Cardiac muscle cell (in vitro differentiated cells and primary cell): Measurements from ENCODE around the gene ABR. TPM values are rescaled to one million over a fixed set of nuclear protein-coding genes. Genes with fewer than 3 reads are reported as not detected.

Experiments
- DNase-seq, 2 donors: peaks; one replicate each; pipeline versions ENCODE4 v3.0.0 to v3.0.0-alpha.2; 2010 to 2017; ENCODE audit warnings: low read depth in 1 of 2, low spot score in 1 of 2
- H3K27ac ChIP-seq: fragments of 200-600 bp; sonication (generic); 2 replicates; pipeline ENCODE4 v1.5.1; 2016
- H3K27me3 ChIP-seq: fragments of 200-600 bp; sonication (generic); 2 replicates; pipeline ENCODE4 v1.6.0; 2016; ENCODE audit warnings: control low read depth
- H3K36me3 ChIP-seq: fragments of 200-600 bp; sonication (generic); 2 replicates; pipeline ENCODE4 v1.5.1; 2016; ENCODE audit warnings: control low read depth
- H3K4me1 ChIP-seq: fragments of 200-600 bp; sonication (generic); 2 replicates; pipeline ENCODE4 v1.8.1; 2017; ENCODE audit warnings: low read depth, mild to moderate bottlenecking, mixed run types
- H3K4me3 ChIP-seq: fragments of 200-600 bp; sonication (generic); 2 replicates; pipeline ENCODE4 v1.5.1; 2016; ENCODE audit warnings: mild to moderate bottlenecking
- H3K9me3 ChIP-seq: fragments of 200-600 bp; sonication (generic); 2 replicates; pipeline ENCODE4 v1.5.1; 2017; ENCODE audit warnings: low read depth, mild to moderate bottlenecking, control low read depth
- CTCF ChIP-seq: IDR thresholded peaks from 2 replicates; pipeline ENCODE4 v1.5.1; 2012; ENCODE audit warnings: low read depth, mild to moderate bottlenecking, low read length
- polyA plus RNA-seq: library from polyadenylated mRNA; unstranded; fragments of >200 nt; fragmentation: Nextera tagmentation; extraction: Ambion mirVana; gene quantifications from 2 replicates; pipeline ENCODE4 v1.2.1, GENCODE V29; 2016
- total RNA-seq: library from RNA; depleted of rRNA; stranded (reverse); fragments of >200 nt; gene quantifications from 2 replicates; pipeline ENCODE4 v1.2.3, GENCODE V29; 2016

The ABR gene
- total and polyA plus RNA-seq, 2 experiments from 2014 or later = 23.5 to 67.5 TPM

GRCh38 chr17:1181753-1182137, 2.0 kb upstream of the ABR start:
- H3K4me3 ChIP-seq = no peak overlapping the region
- H3K27me3 ChIP-seq = peaks cover 16% of the 10 kb centered on the region
- no peaks in the 10 kb centered on the region for H3K36me3 ChIP-seq
- no peak overlapping the region for H3K27ac ChIP-seq
- TF ChIP-seq CTCF = no peak
- H3K9me3 ChIP-seq = no peaks in the 10 kb centered on the region
- peak in 1 of 2 donors; percentile 83 for DNase-seq
- peaks cover 14% of the 10 kb centered on the region for H3K4me1 ChIP-seq

DNA sequence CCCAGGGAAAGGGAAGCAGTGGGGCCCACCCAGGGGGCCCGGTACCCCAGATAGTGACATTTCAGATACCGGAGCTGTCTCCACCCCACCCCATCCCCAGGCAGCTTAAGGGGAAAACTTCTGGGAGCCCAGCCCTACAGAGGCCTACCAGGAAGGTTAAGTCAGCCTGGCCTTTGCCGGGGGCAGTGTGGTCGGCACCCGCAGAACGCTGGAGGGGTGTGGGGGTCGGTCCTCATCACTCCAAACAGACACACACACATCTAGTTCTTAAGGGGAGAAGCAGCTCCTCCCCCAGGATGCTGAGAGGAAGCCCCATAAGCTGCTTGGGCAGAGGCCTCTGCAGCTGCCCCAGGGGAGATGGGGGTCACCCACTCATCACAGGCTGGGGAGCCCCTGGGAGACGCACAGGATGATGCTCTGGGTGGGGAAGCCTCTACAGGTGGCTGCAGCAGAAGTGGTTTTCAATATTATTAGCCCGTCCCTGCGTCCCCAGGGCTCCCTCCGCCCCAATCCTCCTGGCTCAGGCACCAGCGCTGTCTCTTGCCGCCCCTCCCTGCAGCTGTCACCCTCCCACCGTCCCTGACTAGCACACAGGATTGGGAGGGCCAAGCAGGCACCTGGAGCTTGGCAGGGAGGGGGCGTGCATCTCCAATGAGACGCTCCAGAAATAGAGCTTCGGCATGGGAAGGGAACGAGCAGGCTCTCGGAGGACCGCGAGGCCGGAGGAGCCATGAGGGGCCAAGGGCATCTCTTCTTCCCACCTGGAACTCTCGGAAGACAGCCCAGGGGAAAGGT, 1.4 kb upstream of the ABR start:
- Histone ChIP-seq H3K27ac (no peak overlapping the region), H3K27me3 (peaks cover 16% of the 10 kb centered on the region), H3K9me3 (no peaks in the 10 kb centered on the region), H3K4me1 (peaks cover 13% of the 10 kb centered on the region), H3K36me3 (no peaks in the 10 kb centered on the region), H3K4me3 (no peak overlapping the region)
- no peak for TF ChIP-seq CTCF
- peak in 1 of 2 donors; percentile 44 for DNase-seq

GRCh38 chr17:1179112-1179817, 516 bp downstream of the ABR start:
- Histone ChIP-seq H3K4me3 (peak overlapping the region; percentile 88), H3K27ac (no peak overlapping the region), H3K36me3 (no peaks in the 10 kb centered on the region), H3K27me3 (peaks cover 16% of the 10 kb centered on the region), H3K9me3 (no peaks in the 10 kb centered on the region), H3K4me1 (peaks cover 13% of the 10 kb centered on the region)
- DNase-seq = peak in 1 of 2 donors; percentile 79
- TF ChIP-seq CTCF = no peak

DNA sequence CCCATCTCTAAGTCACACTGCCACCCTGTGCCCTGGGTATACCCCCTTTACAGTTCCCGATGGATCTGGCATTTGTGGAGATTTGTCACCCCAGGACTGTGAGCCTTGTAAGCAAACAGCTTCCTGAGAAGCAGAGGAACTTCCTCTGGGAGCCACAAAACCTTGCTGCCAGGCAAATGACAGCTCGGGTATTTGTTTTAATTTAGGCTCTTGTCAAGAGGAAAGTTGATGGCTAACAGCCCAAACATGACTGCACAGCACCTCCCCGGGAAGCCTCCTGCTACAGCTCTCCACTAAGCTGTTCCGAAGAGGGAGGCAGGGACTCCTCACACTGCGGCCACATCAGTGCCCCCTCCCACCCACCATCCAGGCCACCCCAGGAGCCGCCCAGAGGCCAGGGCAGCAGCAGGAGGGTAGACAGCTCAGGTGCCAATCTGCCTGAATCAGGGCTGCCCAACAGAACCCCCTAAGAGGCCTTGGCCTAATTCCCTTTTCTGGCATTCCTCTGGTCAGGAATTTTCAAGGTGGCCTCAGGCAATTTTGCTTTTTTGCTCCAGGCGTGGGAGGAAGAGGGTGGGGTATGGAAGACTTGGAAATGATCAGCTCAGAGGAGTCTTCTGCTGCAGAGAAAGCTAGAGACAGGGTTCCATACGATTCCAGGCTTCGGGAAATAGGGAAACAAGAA, 2.6 kb downstream of the ABR start:
- no peaks in the 10 kb centered on the region for H3K36me3 ChIP-seq
- H3K27me3 ChIP-seq = peaks cover 16% of the 10 kb centered on the region
- no peaks in the 10 kb centered on the region for H3K9me3 ChIP-seq
- TF ChIP-seq CTCF = no peak
- no peak overlapping the region for H3K27ac ChIP-seq
- peak; percentile 52 to 60 for DNase-seq
- no peak overlapping the region for H3K4me3 ChIP-seq
- peaks cover 9% of the 10 kb centered on the region for H3K4me1 ChIP-seq

- Histone ChIP-seq H3K9me3 (no peaks in the 10 kb centered on the region), H3K4me1 (no peaks in the 10 kb centered on the region), H3K27ac (no peak overlapping the region), H3K27me3 (peaks cover 4% of the 10 kb centered on the region), H3K4me3 (no peak overlapping the region), H3K36me3 (no peaks in the 10 kb centered on the region)
- no peak for DNase-seq
- TF ChIP-seq CTCF = no peak
These were observed 5.4 kb downstream of the ABR start for GRCh38 chr17:1174263-1174880.
